GM12801 (cell line): ENCODE results near the gene TPD52L2.

Source experiments
- CTCF ChIP-seq: IDR thresholded peaks from one replicate; pipeline ENCODE4 v1.5.1; 2011; ENCODE audit warnings: control low read depth; ENCODE audit not compliant: insufficient read length; ENCODE audit errors: extremely low read depth

The TPD52L2 gene

GRCh38 chr20:63844511-63844991 lies 20.5 kb upstream of the TPD52L2 start:
- TF ChIP-seq CTCF = no peak

- TF ChIP-seq CTCF = no peak
These were observed 18.8 kb upstream of the TPD52L2 start for GRCh38 chr20:63846128-63846771.

GRCh38 chr20:63846888-63847236 lies 18.2 kb upstream of the TPD52L2 start:
- TF ChIP-seq CTCF = no peak

- TF ChIP-seq CTCF = no peak
These were observed 17.6 kb upstream of the TPD52L2 start for GRCh38 chr20:63847237-63848002.

- TF ChIP-seq CTCF = no peak
These were observed 16.8 kb upstream of the TPD52L2 start for GRCh38 chr20:63848003-63848911.

GRCh38 chr20:63850689-63851547 lies 14.2 kb upstream of the TPD52L2 start:
- TF ChIP-seq CTCF = no peak
